ENCODE results near the gene GALNT15.

DNA sequence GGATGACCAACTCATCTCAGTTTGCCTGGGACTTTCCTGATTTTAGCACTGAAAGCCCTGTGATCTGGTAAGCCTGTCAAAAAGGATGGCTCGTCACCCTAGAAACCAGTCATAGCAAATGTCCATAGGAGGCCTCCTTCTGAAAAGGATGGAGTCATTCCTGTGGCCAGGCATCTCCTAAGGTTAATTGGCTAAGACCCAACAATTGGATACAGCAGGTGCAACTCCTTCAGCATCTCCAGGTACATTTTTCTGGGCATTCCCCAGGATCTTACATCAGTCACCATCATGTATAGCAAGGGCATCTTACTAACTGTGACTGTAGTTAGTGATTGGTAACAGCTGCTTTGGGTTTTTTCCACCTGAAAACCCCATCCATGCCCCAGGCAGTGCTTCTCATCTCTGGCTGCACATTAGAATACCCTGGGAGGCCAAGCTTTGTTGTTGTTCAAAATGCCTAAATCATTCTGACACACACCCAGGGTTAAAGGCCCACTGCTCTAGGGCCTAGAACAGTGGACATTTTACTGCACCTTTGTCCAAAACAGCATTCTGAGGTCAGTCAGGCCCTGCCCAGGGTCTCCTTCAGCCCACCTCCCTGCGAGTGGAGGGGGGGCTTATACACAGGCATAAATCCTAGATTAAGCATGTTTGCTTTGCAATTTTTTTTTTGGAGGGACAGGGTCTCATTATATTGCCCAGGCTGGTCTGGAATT, 28.3 kb upstream of the GALNT15 start:
- no peak for TF ChIP-seq POLR2AphosphoS5 (IDR thresholded peaks at IDR 0.05; ENCODE audit: low read depth, low read length)
- TF ChIP-seq PAX5 (IDR thresholded peaks at IDR 0.05; ENCODE audit: insufficient read depth, low read length, severe bottlenecking): no peak
